Upper lobe of left lung (tissue), 4 donors: ENCODE data around the gene CCNY.

Experiments
- EP300 ChIP-seq, 4 donors: sonication (generic); formaldehyde crosslinking; IDR thresholded peaks; one replicate each; pipeline ENCODE4 v1.5.1; 2017; ENCODE audit warnings: antibody characterized with exemption in 4 of 4, control low read depth in 2 of 4
- POLR2A ChIP-seq, 4 donors: fragments of 450-650 bp; IDR thresholded peaks; one replicate each; pipeline ENCODE4 v1.5.1; 2016 to 2017; ENCODE audit warnings: antibody characterized with exemption in 4 of 4, mild to moderate bottlenecking in 2 of 4
- POLR2AphosphoS5 ChIP-seq, 2 donors: sonication (generic); formaldehyde crosslinking; IDR thresholded peaks; one replicate each; pipeline ENCODE4 v1.5.1; 2017; ENCODE audit warnings: antibody characterized with exemption in 2 of 2
- TF ChIP-seq, protein P1 (sequence below), 6 experiments: fragments of 450-650 bp in 4 of 6; fragments of 200-600 bp in 2 of 6; sonication (generic) in 2 of 6; IDR thresholded peaks; one replicate each; pipeline ENCODE4 v1.5.1; 2016 to 2019; ENCODE audit warnings: antibody characterized with exemption in 6 of 6

DNA sequence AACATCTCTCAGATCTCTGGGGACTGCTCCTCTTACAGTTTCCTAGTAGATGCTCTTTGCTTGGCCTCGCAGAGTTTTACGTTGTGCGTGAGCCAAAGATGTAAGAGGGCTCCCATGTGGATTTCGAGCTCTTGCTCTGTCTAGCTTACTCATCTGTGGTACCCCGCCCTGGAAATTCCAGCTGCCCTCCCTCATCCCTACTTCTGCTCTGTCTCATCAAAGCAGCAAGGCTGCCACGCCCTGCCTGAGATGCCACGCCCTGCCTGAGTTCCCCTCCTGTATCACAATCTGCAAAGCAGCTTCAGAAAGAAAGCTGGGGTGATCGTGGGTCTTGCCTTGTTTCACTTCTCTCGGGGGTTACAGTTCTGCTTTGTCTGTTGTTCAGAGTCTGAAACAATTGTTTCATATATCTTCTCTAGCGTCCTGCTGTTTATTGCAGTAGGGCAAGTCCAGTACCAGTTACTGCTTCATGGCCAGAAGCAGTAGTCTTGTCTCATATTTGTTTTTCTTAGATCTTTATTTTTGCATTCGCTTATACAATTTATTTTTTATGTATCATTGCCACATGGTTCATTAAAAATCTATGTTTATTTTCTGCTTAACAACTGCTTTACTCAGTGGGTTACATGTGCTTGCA, 36.1 kb upstream of the CCNY start:
- TF ChIP-seq, protein P1, sequence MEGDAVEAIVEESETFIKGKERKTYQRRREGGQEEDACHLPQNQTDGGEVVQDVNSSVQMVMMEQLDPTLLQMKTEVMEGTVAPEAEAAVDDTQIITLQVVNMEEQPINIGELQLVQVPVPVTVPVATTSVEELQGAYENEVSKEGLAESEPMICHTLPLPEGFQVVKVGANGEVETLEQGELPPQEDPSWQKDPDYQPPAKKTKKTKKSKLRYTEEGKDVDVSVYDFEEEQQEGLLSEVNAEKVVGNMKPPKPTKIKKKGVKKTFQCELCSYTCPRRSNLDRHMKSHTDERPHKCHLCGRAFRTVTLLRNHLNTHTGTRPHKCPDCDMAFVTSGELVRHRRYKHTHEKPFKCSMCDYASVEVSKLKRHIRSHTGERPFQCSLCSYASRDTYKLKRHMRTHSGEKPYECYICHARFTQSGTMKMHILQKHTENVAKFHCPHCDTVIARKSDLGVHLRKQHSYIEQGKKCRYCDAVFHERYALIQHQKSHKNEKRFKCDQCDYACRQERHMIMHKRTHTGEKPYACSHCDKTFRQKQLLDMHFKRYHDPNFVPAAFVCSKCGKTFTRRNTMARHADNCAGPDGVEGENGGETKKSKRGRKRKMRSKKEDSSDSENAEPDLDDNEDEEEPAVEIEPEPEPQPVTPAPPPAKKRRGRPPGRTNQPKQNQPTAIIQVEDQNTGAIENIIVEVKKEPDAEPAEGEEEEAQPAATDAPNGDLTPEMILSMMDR (IDR thresholded peaks at IDR 0.05), result no peak
- TF ChIP-seq POLR2A (IDR thresholded peaks at IDR 0.05) (no peak), POLR2AphosphoS5 (IDR thresholded peaks at IDR 0.05) (no peak), EP300 (IDR thresholded peaks at IDR 0.05) (no peak)
